ENCODE measurements around the gene FAM186B. TPM values are rescaled to one million over a fixed set of nuclear protein-coding genes. Genes with fewer than 3 reads are reported as not detected.

The FAM186B gene
- total RNA-seq, 6 experiments from 2014 or later = 0.24 to 1.4 (median 0.71) TPM

- H3K4me1 ChIP-seq = peaks cover 0 to 18% (median 0%) of the 10 kb centered on the region in 4 donors
- no peak for TF ChIP-seq CTCF (IDR thresholded peaks at IDR 0.05)
- TF ChIP-seq POLR2A (IDR thresholded peaks at IDR 0.05) = no peak
- ATAC-seq (no peak), DNase-seq (no peak)
- H3K36me3 ChIP-seq = peaks cover 0 to 43% (median 22%) of the 10 kb centered on the region in 4 donors
- no peaks in the 10 kb centered on the region for H3K27me3 ChIP-seq
- no peak overlapping the region for H3K4me3 ChIP-seq
- H3K9me3 ChIP-seq = no peaks in the 10 kb centered on the region
- WGBS (ENCODE audit: insufficient coverage, low coverage, low lambda C conversion rate, missing lambda C conversion rate) = 92% methylated on average over 6 of the region's 12 CpGs
- no peak overlapping the region for H3K27ac ChIP-seq
- intact Hi-C loops (cut with DNase I) = no loop called here
Observed at GRCh38 chr12:49565406-49566265, 39.8 kb downstream of the FAM186B start.

GRCh38 chr12:49564686-49565405, 40.6 kb downstream of the FAM186B start:
- intact Hi-C loops (cut with DNase I) = no loop called here
- no peaks in the 10 kb centered on the region for H3K27me3 ChIP-seq
- no peak for DNase-seq
- TF ChIP-seq CTCF (IDR thresholded peaks at IDR 0.05) = no peak
- no peak for TF ChIP-seq POLR2A (IDR thresholded peaks at IDR 0.05)
- WGBS (ENCODE audit: insufficient coverage, low coverage, low lambda C conversion rate, missing lambda C conversion rate) = 55% methylated on average over 3 of the region's 8 CpGs
- no peaks in the 10 kb centered on the region for H3K9me3 ChIP-seq
- ATAC-seq = no peak
- H3K4me3 ChIP-seq = no peak overlapping the region
- peaks cover 0 to 18% (median 0%) of the 10 kb centered on the region in 4 donors for H3K4me1 ChIP-seq
- H3K36me3 ChIP-seq = peaks cover 0 to 50% (median 26%) of the 10 kb centered on the region in 4 donors
- no peak overlapping the region for H3K27ac ChIP-seq

- Histone ChIP-seq H3K27ac (no peak overlapping the region), H3K9me3 (no peaks in the 10 kb centered on the region), H3K4me1 (peaks cover 0 to 17% (median 0%) of the 10 kb centered on the region in 4 donors), H3K27me3 (no peaks in the 10 kb centered on the region), H3K4me3 (no peak overlapping the region), H3K36me3 (peaks cover 0 to 58% (median 29%) of the 10 kb centered on the region in 4 donors)
- ATAC-seq (no peak), DNase-seq (no peak)
- 80% methylated on average over 4 of the region's 14 CpGs for WGBS (ENCODE audit: insufficient coverage, low coverage, low lambda C conversion rate, missing lambda C conversion rate)
- intact Hi-C loops (cut with DNase I) = no loop called here
- no peak for TF ChIP-seq CTCF (IDR thresholded peaks at IDR 0.05)
- TF ChIP-seq POLR2A (IDR thresholded peaks at IDR 0.05) = no peak
Observed at GRCh38 chr12:49563951-49564685, 41.3 kb downstream of the FAM186B start.

- H3K9me3 ChIP-seq = no peaks in the 10 kb centered on the region
- ATAC-seq = no peak
- H3K4me1 ChIP-seq = peaks cover 0 to 11% (median 0%) of the 10 kb centered on the region in 4 donors
- no peak for DNase-seq
- 100% methylated on average over 3 of the region's 6 CpGs for WGBS (ENCODE audit: insufficient coverage, low coverage, low lambda C conversion rate, missing lambda C conversion rate)
- no peaks in the 10 kb centered on the region for H3K27me3 ChIP-seq
- peaks cover 0 to 68% (median 34%) of the 10 kb centered on the region in 4 donors for H3K36me3 ChIP-seq
- H3K27ac ChIP-seq = no peak overlapping the region
- no peak overlapping the region for H3K4me3 ChIP-seq
- intact Hi-C loops (cut with DNase I) = no loop called here
- TF ChIP-seq CTCF (IDR thresholded peaks at IDR 0.05) (no peak), POLR2A (IDR thresholded peaks at IDR 0.05) (no peak)
Observed at GRCh38 chr12:49562831-49563230, 42.6 kb downstream of the FAM186B start.

Measured in right lobe of liver (tissue), 6 donors.